ENCODE data around the gene IFNA1. TPM values are rescaled to one million over a fixed set of nuclear protein-coding genes. Genes with fewer than 3 reads are reported as not detected.
"Not testable (repeated sequence)": the region's sequence is repeated elsewhere in the genome, so short reads cannot be mapped to it uniquely, and the experiment has no call there.

IFNA1 gene
- total and polyA plus RNA-seq, 5 donors, result not detected

GRCh38 chr9:21413624-21414023 lies 26.6 kb upstream of the IFNA1 start:
- no peak for DNase-seq
- H3K4me1 ChIP-seq (ENCODE audit: control insufficient read depth, insufficient read depth, low read length), result no peaks in the 10 kb centered on the region
- H3K27ac ChIP-seq (ENCODE audit: low read length), result no peak overlapping the region
- WGBS, result 68% methylated on average over 5 of the region's 5 CpGs
- intact Hi-C loops (cut with DNase I), result no loop called here
- ATAC-seq, result peak in 1 of 2 donors; percentile 55
- no peak overlapping the region for H3K4me3 ChIP-seq (ENCODE audit: low read length)
- H3K9me3 ChIP-seq (ENCODE audit: control insufficient read depth, low read length), result no peaks in the 10 kb centered on the region
- peaks cover 4% of the 10 kb centered on the region for H3K27me3 ChIP-seq (ENCODE audit: control insufficient read depth, insufficient read depth)

GRCh38 chr9:21414220-21414940 lies 25.9 kb upstream of the IFNA1 start:
- no peaks in the 10 kb centered on the region for H3K9me3 ChIP-seq (ENCODE audit: control insufficient read depth, low read length)
- ATAC-seq (no peak), DNase-seq (no peak)
- H3K27me3 ChIP-seq (ENCODE audit: control insufficient read depth, insufficient read depth), result peaks cover 4% of the 10 kb centered on the region
- H3K27ac ChIP-seq (ENCODE audit: low read length), result no peak overlapping the region
- 91% methylated on average over 2 of the region's 2 CpGs for whole genome bisulfite sequencing
- H3K4me1 ChIP-seq (ENCODE audit: control insufficient read depth, insufficient read depth, low read length), result no peaks in the 10 kb centered on the region
- H3K4me3 ChIP-seq (ENCODE audit: low read length), result no peak overlapping the region
- intact Hi-C loops (cut with DNase I), result no loop called here

- H3K4me1 ChIP-seq (ENCODE audit: control insufficient read depth, insufficient read depth, low read length), result no peaks in the 10 kb centered on the region
- H3K27ac ChIP-seq (ENCODE audit: low read length), result no peak overlapping the region
- no peak for DNase-seq
- H3K4me3 ChIP-seq (ENCODE audit: low read length), result no peak overlapping the region
- ATAC-seq, result no peak
- H3K27me3 ChIP-seq (ENCODE audit: control insufficient read depth, insufficient read depth), result peaks cover 4% of the 10 kb centered on the region
- 72% methylated on average over 5 of the region's 5 CpGs for WGBS
- intact Hi-C loops (cut with DNase I), result no loop called here
- no peaks in the 10 kb centered on the region for H3K9me3 ChIP-seq (ENCODE audit: control insufficient read depth, low read length)
Measured at GRCh38 chr9:21415493-21416267, 24.6 kb upstream of the IFNA1 start.

GRCh38 chr9:21428235-21428634 lies 12.0 kb upstream of the IFNA1 start:
- no peaks in the 10 kb centered on the region for H3K27me3 ChIP-seq (ENCODE audit: control insufficient read depth, insufficient read depth)
- H3K4me3 ChIP-seq (ENCODE audit: low read length), result no peak overlapping the region
- no peak for DNase-seq
- WGBS, result 62% methylated on average over 1 of the region's 1 CpG
- intact Hi-C loops (cut with DNase I), result no loop called here
- ATAC-seq, result no peak
- no peaks in the 10 kb centered on the region for H3K4me1 ChIP-seq (ENCODE audit: control insufficient read depth, insufficient read depth, low read length)
- H3K9me3 ChIP-seq (ENCODE audit: control insufficient read depth, low read length), result no peaks in the 10 kb centered on the region
- no peak overlapping the region for H3K27ac ChIP-seq (ENCODE audit: low read length)

GRCh38 chr9:21429191-21429590 lies 11.0 kb upstream of the IFNA1 start:
- Histone ChIP-seq H3K9me3 (ENCODE audit: control insufficient read depth, low read length) (no peaks in the 10 kb centered on the region), H3K4me3 (ENCODE audit: low read length) (no peak overlapping the region), H3K27me3 (ENCODE audit: control insufficient read depth, insufficient read depth) (no peaks in the 10 kb centered on the region), H3K27ac (ENCODE audit: low read length) (no peak overlapping the region), H3K4me1 (ENCODE audit: control insufficient read depth, insufficient read depth, low read length) (no peaks in the 10 kb centered on the region)
- DNase-seq (no peak), ATAC-seq (no peak)
- WGBS, result 57% methylated on average over 2 of the region's 2 CpGs
- intact Hi-C loops (cut with DNase I), result no loop called here

GRCh38 chr9:21432672-21433425 lies 7.4 kb upstream of the IFNA1 start:
- intact Hi-C loops (cut with DNase I), result no loop called here
- ATAC-seq (no peak), DNase-seq (no peak)
- 70% methylated on average over 2 of the region's 2 CpGs for WGBS
- H3K4me3 ChIP-seq (ENCODE audit: low read length), result no peak overlapping the region
- H3K4me1 ChIP-seq (ENCODE audit: control insufficient read depth, insufficient read depth, low read length), result no peaks in the 10 kb centered on the region
- H3K9me3 ChIP-seq (ENCODE audit: control insufficient read depth, low read length), result no peaks in the 10 kb centered on the region
- no peak overlapping the region for H3K27ac ChIP-seq (ENCODE audit: low read length)
- no peaks in the 10 kb centered on the region for H3K27me3 ChIP-seq (ENCODE audit: control insufficient read depth, insufficient read depth)

- WGBS, result 36% methylated on average over 9 of the region's 9 CpGs
- H3K27ac ChIP-seq (ENCODE audit: low read length), result no peak overlapping the region
- no peaks in the 10 kb centered on the region for H3K9me3 ChIP-seq (ENCODE audit: control insufficient read depth, low read length)
- H3K4me1 ChIP-seq (ENCODE audit: control insufficient read depth, insufficient read depth, low read length), result no peaks in the 10 kb centered on the region
- ATAC-seq (no peak), DNase-seq (no peak)
- no peak overlapping the region for H3K4me3 ChIP-seq (ENCODE audit: low read length)
- no peaks in the 10 kb centered on the region for H3K27me3 ChIP-seq (ENCODE audit: control insufficient read depth, insufficient read depth)
- intact Hi-C loops (cut with DNase I), result no loop called here
Measured at GRCh38 chr9:21434202-21435014, 5.8 kb upstream of the IFNA1 start.

- H3K27me3 ChIP-seq (ENCODE audit: control insufficient read depth, insufficient read depth); H3K4me1 ChIP-seq (ENCODE audit: control insufficient read depth, insufficient read depth, low read length); intact Hi-C loops (cut with DNase I); ATAC-seq; H3K9me3 ChIP-seq (ENCODE audit: control insufficient read depth, low read length); DNase-seq; H3K4me3 ChIP-seq (ENCODE audit: low read length); H3K27ac ChIP-seq (ENCODE audit: low read length): not testable (repeated sequence)
- WGBS, result 73% methylated on average over 7 of the region's 7 CpGs
Measured at GRCh38 chr9:21435015-21435383, 5.2 kb upstream of the IFNA1 start.

- no peak for ATAC-seq
- intact Hi-C loops (cut with DNase I), result no loop called here
- WGBS, result 84% methylated on average over 4 of the region's 4 CpGs
- Histone ChIP-seq H3K4me3 (ENCODE audit: low read length) (no peak overlapping the region), H3K9me3 (ENCODE audit: control insufficient read depth, low read length) (no peaks in the 10 kb centered on the region), H3K27me3 (ENCODE audit: control insufficient read depth, insufficient read depth) (no peaks in the 10 kb centered on the region), H3K27ac (ENCODE audit: low read length) (no peak overlapping the region), H3K4me1 (ENCODE audit: control insufficient read depth, insufficient read depth, low read length) (no peaks in the 10 kb centered on the region)
- no peak for DNase-seq
Measured at GRCh38 chr9:21443849-21444625, 3.8 kb downstream of the IFNA1 start.

- H3K9me3 ChIP-seq (ENCODE audit: control insufficient read depth, low read length); H3K27ac ChIP-seq (ENCODE audit: low read length); H3K4me1 ChIP-seq (ENCODE audit: control insufficient read depth, insufficient read depth, low read length); intact Hi-C loops (cut with DNase I); ATAC-seq; H3K4me3 ChIP-seq (ENCODE audit: low read length); DNase-seq; H3K27me3 ChIP-seq (ENCODE audit: control insufficient read depth, insufficient read depth): not testable (repeated sequence)
- 79% methylated on average over 5 of the region's 5 CpGs for WGBS
Measured at GRCh38 chr9:21449312-21449711, 9.1 kb downstream of the IFNA1 start.
